Memory B cell (primary cell): Measurements from ENCODE around the gene TBC1D17.
A peak's percentile ranks its signal among the peaks of the same experiment; 100 is the strongest.

Experiments
- ATAC-seq: fragments of 150-1000 bp; cut with Tn5 transposase; 2 replicates; pipeline ENCODE4 v1.10.0; 2021; ENCODE audit warnings: low read depth, mild to moderate bottlenecking, moderate library complexity
- DNase-seq, 2 donors: peaks; one replicate each; pipeline ENCODE4 v3.0.0; 2022; ENCODE audit warnings: low spot score in 2 of 2
- H3K27ac Mint-ChIP-seq: one replicate; pipeline ENCODE4 v1.8.0; 2022; ENCODE audit warnings: mild to moderate bottlenecking, moderate library complexity, mixed read lengths
- H3K27me3 Mint-ChIP-seq: one replicate; pipeline ENCODE4 v1.8.0; 2022; ENCODE audit warnings: mixed read lengths
- H3K36me3 Mint-ChIP-seq: one replicate; pipeline ENCODE4 v1.8.0; 2022; ENCODE audit warnings: mild to moderate bottlenecking, mixed read lengths
- H3K4me1 Mint-ChIP-seq: one replicate; pipeline ENCODE4 v1.8.0; 2022; ENCODE audit warnings: mixed read lengths
- H3K4me3 Mint-ChIP-seq: one replicate; pipeline ENCODE4 v1.8.0; 2022; ENCODE audit warnings: mild to moderate bottlenecking, moderate library complexity, mixed read lengths
- H3K9me3 Mint-ChIP-seq: one replicate; pipeline ENCODE4 v1.8.0; 2022; ENCODE audit warnings: mixed read lengths

Gene TBC1D17

DNA sequence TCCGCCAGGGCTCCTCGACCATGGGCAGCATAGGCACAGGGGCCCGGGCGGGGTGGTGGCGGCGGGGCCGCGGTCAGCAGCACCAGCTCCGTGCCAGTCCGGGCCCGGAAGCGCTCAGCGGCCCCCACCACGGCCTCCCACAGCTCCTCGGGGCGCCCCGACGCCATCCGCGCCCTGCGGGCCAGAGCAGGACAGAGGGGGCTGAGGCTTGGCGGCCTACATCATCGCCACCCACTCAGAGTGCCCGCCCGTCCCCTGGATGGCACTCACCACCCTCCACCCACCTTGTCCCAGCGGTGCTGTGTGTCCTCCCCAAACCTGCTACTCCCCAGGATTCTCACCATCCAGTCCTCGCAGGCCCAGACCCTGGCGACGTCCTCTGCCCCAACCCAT lies 4.4 kb upstream of the TBC1D17 start:
- DNase-seq = no peak
- ATAC-seq = no peak
- no peaks in the 10 kb centered on the region for H3K36me3 Mint-ChIP-seq
- H3K27ac Mint-ChIP-seq = no peak overlapping the region
- H3K4me3 Mint-ChIP-seq = no peak overlapping the region
- no peaks in the 10 kb centered on the region for H3K27me3 Mint-ChIP-seq
- no peaks in the 10 kb centered on the region for H3K9me3 Mint-ChIP-seq
- peaks cover 12% of the 10 kb centered on the region for H3K4me1 Mint-ChIP-seq

DNA sequence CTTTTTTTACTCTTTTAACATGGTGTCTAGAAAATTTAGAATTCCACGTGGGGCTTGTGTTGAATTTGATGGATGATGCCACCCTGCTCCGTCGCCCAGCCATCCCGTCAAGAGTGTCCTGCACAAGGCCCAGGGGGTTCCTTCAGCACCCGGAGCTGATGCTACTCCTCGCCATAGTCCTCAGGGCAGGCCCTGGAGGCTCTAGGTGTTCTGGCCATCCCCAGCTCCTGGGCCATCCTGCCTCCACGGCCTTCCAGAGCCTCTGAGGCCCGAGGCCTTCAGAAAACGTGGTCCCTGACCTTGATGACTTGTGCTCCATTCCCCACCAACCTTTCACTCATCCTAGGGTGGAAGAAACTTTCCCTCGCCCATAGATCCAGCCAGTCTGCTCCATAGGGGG lies 3.7 kb upstream of the TBC1D17 start:
- no peak overlapping the region for H3K4me3 Mint-ChIP-seq
- no peaks in the 10 kb centered on the region for H3K36me3 Mint-ChIP-seq
- DNase-seq (no peak), ATAC-seq (no peak)
- H3K27me3 Mint-ChIP-seq = no peaks in the 10 kb centered on the region
- H3K4me1 Mint-ChIP-seq = peaks cover 17% of the 10 kb centered on the region
- H3K27ac Mint-ChIP-seq = no peak overlapping the region
- H3K9me3 Mint-ChIP-seq = no peaks in the 10 kb centered on the region

DNA sequence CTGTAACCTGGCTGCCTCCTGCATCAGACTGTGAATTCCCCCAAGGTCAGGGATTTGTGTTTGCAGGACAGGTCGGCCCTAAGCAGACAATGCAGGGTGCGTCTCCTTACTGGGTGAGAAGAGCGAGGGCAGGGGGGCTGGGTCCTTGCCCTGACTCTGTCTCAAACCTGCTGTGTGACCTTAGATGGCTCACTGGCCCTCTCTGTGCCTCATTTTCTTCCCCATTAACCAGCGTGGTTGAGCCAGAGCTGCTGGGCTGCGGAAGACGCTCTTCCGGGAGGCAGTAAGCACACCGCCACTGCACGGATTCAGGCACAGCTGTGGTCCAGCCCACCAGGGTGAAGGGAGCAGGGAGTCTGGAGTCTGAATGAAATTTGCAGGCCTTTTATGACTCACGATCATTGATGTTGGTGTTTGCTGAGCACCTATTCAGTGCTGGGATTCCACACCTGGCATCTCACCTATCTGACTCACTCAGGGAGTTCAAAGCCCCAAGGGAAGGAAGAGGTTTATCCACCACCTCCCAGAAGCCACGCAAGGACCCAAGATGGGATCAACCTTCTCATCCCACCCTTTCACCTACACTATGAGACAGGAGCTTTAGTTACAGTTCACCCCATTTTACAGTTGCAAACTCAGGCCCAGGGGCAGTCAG lies 2.9 kb upstream of the TBC1D17 start:
- H3K4me1 Mint-ChIP-seq = peaks cover 21% of the 10 kb centered on the region
- peaks cover 5% of the 10 kb centered on the region for H3K36me3 Mint-ChIP-seq
- no peaks in the 10 kb centered on the region for H3K27me3 Mint-ChIP-seq
- no peak for ATAC-seq
- H3K9me3 Mint-ChIP-seq = no peaks in the 10 kb centered on the region
- no peak overlapping the region for H3K27ac Mint-ChIP-seq
- no peak for DNase-seq
- no peak overlapping the region for H3K4me3 Mint-ChIP-seq

DNA sequence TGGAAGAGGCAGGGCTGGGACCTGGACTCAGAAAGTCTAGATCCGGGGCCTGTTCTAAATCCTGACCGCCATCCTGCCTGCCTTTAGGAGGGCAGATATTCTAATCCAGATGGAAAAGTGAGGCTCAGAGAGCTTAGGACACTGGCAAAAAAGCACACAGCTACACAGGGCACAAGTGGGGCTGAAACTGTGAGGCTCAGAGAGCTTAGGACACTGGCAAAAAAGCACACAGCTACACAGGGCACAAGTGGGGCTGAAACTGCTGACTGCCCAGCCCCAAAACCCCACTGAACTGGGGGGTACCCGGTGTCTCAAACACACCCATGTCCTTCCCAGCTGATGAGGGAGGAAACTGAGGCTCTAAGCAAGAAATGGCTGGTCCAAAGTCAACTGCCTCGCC lies 2.3 kb upstream of the TBC1D17 start:
- Mint-ChIP-seq H3K36me3 (peaks cover 5% of the 10 kb centered on the region), H3K27ac (no peak overlapping the region), H3K4me3 (no peak overlapping the region), H3K4me1 (peaks cover 19% of the 10 kb centered on the region), H3K27me3 (no peaks in the 10 kb centered on the region), H3K9me3 (no peaks in the 10 kb centered on the region)
- no peak for DNase-seq
- ATAC-seq = no peak

- no peak overlapping the region for H3K4me3 Mint-ChIP-seq
- H3K4me1 Mint-ChIP-seq = peaks cover 18% of the 10 kb centered on the region
- DNase-seq = peak; percentile 41 to 64
- H3K27ac Mint-ChIP-seq = no peak overlapping the region
- ATAC-seq = no peak
- H3K9me3 Mint-ChIP-seq = no peaks in the 10 kb centered on the region
- no peaks in the 10 kb centered on the region for H3K27me3 Mint-ChIP-seq
- peaks cover 5% of the 10 kb centered on the region for H3K36me3 Mint-ChIP-seq
These were observed 1.6 kb upstream of the TBC1D17 start for GRCh38 chr19:49875857-49876421.

DNA sequence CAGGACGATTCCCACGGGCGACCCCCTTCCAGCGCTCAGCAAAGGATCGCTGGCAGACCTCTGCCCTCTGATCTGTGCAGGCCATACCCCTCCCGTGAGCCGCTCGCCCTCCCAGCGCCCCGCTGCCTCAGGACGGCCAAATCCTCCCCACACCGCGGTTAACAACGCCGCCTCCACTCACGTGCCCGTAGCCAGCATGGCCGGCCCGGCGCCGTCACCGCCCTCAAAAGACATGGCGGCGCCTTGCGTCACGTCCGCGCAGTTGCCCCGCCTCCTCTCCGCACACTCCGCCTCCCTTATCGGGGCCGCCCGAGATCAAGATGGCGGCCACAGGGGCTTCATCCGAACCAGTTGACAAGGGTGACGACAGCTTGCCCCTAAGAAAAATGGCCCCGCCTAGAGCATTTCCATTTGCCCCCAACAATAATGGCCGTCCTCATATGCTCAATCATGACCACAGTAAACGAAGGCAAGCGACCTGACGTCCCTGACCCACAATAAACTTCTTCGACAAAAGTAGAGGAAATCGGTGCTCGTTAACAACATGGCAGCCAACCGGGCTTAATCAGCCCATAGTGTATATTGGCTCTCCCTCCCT lies 981 bp upstream of the TBC1D17 start:
- DNase-seq = peak; percentile 94 to 99
- Mint-ChIP-seq H3K4me3 (no peak overlapping the region), H3K9me3 (no peaks in the 10 kb centered on the region), H3K36me3 (peaks cover 6% of the 10 kb centered on the region), H3K27ac (no peak overlapping the region), H3K27me3 (no peaks in the 10 kb centered on the region), H3K4me1 (peaks cover 18% of the 10 kb centered on the region)
- ATAC-seq = peak; percentile 59

- Mint-ChIP-seq H3K27me3 (no peaks in the 10 kb centered on the region), H3K4me3 (no peak overlapping the region), H3K27ac (no peak overlapping the region), H3K36me3 (peaks cover 13% of the 10 kb centered on the region), H3K4me1 (peaks cover 18% of the 10 kb centered on the region), H3K9me3 (no peaks in the 10 kb centered on the region)
- DNase-seq (peak in 1 of 2 donors; percentile 97), ATAC-seq (peak; percentile 58)
These were observed 609 bp downstream of the TBC1D17 start for GRCh38 chr19:49877879-49878743.

DNA sequence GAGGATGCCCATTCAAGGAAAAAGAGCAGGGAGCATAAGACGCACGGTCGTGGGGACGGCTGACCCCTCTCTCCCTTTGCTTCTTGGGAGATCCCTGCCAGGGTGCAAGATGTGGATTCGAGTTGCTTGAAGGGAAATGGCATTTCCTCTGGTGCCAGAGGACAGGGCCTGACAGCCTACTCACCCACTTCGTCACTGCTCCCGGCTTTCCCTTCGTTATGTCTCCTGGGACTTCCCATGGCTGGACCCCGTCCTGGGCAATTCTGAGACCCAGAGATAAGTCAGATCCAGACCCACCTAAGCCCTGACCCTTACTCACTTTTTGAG lies 1.2 kb downstream of the TBC1D17 start:
- Mint-ChIP-seq H3K36me3 (peaks cover 19% of the 10 kb centered on the region), H3K9me3 (no peaks in the 10 kb centered on the region), H3K4me3 (no peak overlapping the region), H3K4me1 (peaks cover 18% of the 10 kb centered on the region), H3K27me3 (no peaks in the 10 kb centered on the region), H3K27ac (no peak overlapping the region)
- DNase-seq (no peak), ATAC-seq (no peak)

DNA sequence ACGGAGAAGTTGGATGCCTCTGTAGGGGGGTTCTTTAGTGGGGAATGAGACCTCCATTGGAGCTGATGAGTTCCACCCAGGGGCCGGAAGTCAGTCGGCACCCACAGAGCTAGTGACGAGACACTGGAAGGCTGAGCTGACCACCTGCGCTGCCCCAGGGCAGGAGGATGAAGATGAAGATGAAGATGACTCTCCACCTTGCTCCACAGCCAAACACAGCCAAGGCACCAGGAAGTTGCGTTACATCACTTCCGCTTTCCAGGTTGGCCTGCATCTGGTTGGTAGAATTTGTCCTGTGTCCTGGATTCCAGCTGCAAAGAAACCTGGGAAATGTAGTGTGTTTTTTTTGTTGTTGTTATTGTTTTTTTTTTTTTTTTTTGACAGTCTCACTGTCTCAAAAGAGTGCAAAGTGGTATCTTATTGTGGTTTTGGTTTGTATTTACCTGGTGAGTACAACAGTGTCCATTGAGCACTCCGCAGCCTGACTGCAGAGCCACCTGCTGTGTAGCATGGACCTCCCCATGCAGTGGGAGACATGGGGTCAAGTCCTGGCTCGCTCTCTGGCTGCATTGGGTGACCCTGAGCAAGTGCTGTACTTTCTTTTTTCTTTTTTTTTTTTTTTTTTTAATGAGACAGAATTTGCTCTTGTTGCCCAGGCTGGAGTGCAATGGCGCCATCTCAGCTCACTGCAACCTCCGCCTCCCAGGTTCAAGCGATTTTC lies 1.9 kb downstream of the TBC1D17 start:
- DNase-seq (no peak), ATAC-seq (no peak)
- Mint-ChIP-seq H3K27ac (no peak overlapping the region), H3K36me3 (peaks cover 21% of the 10 kb centered on the region), H3K9me3 (no peaks in the 10 kb centered on the region), H3K4me3 (no peak overlapping the region), H3K4me1 (peaks cover 18% of the 10 kb centered on the region), H3K27me3 (no peaks in the 10 kb centered on the region)

GRCh38 chr19:49880162-49880869 lies 2.8 kb downstream of the TBC1D17 start:
- Mint-ChIP-seq H3K4me3 (no peak overlapping the region), H3K4me1 (peaks cover 17% of the 10 kb centered on the region), H3K36me3 (peaks cover 26% of the 10 kb centered on the region), H3K27me3 (no peaks in the 10 kb centered on the region), H3K27ac (no peak overlapping the region), H3K9me3 (no peaks in the 10 kb centered on the region)
- no peak for ATAC-seq
- no peak for DNase-seq

DNA sequence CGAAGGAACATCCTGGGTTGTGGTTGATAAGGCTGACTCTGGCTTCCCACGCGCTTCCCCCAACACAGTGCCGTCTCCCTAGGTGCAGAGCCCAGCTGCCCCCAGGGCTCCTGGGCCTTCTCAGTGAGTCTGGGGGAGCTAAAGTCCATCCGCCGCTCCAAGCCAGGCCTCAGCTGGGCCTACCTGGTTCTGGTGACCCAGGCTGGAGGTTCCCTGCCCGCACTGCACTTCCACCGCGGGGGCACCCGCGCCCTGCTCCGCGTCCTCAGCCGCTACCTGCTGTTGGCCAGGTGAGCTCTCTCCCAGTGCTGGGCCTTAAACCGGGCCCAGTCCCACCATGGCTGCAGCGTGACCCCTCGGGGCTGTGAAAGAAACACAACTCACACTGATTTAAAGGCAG lies 3.7 kb downstream of the TBC1D17 start:
- Mint-ChIP-seq H3K4me1 (peaks cover 12% of the 10 kb centered on the region), H3K9me3 (no peaks in the 10 kb centered on the region), H3K27me3 (no peaks in the 10 kb centered on the region), H3K4me3 (no peak overlapping the region), H3K27ac (no peak overlapping the region), H3K36me3 (peaks cover 28% of the 10 kb centered on the region)
- DNase-seq (no peak), ATAC-seq (no peak)

DNA sequence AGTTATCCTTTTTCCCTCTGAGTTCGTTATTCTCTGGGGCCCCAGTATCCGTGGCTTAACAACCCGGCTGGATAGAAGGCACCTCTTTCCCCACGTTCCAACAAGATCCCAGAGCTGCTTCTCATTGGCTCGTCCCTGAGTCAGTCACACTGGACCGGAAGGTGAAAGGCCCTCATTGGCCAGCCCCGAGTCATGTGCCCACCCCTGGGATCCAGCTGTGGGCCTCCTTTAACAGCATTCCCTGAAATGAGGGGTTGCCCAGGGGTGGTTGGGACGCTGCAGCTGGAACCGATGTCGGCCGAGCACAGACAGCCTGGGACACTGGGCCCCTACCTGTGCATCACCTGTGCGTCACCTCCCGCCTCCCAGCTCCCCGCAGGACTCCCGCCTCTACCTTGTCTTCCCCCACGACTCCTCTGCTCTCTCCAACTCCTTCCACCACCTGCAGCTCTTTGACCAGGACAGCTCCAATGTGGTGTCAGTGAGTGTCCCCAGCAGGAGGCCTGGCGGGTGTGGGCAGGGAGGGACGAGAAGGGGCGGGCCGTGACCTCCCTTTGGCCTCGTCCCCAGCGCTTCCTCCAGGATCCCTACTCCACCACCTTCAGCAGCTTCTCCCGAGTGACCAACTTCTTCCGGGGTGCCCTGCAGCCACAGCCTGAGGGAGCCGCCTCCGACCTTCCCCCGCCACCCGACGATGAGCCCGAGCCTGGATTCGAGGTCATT lies 4.3 kb downstream of the TBC1D17 start:
- Mint-ChIP-seq H3K27me3 (no peaks in the 10 kb centered on the region), H3K27ac (no peak overlapping the region), H3K9me3 (no peaks in the 10 kb centered on the region), H3K36me3 (peaks cover 28% of the 10 kb centered on the region), H3K4me1 (peaks cover 12% of the 10 kb centered on the region), H3K4me3 (no peak overlapping the region)
- DNase-seq (no peak), ATAC-seq (no peak)

- H3K36me3 Mint-ChIP-seq = peaks cover 28% of the 10 kb centered on the region
- no peaks in the 10 kb centered on the region for H3K9me3 Mint-ChIP-seq
- ATAC-seq = no peak
- no peak overlapping the region for H3K27ac Mint-ChIP-seq
- DNase-seq = no peak
- H3K4me1 Mint-ChIP-seq = peaks cover 12% of the 10 kb centered on the region
- no peaks in the 10 kb centered on the region for H3K27me3 Mint-ChIP-seq
- no peak overlapping the region for H3K4me3 Mint-ChIP-seq
These were observed 5.1 kb downstream of the TBC1D17 start for GRCh38 chr19:49882643-49883042.
